IMR-90 (cell line): ENCODE data around the gene PFN2. TPM values are rescaled to one million over a fixed set of nuclear protein-coding genes. Genes with fewer than 3 reads are reported as not detected.

Experiments
- ATAC-seq: fragments of 200-7000 bp; cut with Tn5 transposase; 2 replicates; pipeline ENCODE4 v1.9.1; 2020; ENCODE audit warnings: low read depth, mild to moderate bottlenecking, moderate library complexity
- BruUV-seq: library from RNA; stranded (reverse); fragments of 400-500 nt; replicated peaks from 2 replicates; lab custom pipeline; 2021; lab: Mats Ljungman, UMichigan
- CTCF ChIA-PET: fragments of 300-600 bp; formaldehyde crosslinking; extraction: SDS; loops from one replicate; lab custom pipeline; 2021; ENCODE audit warnings: antibody characterized with exemption; lab: Yijun Ruan, JAX
- POLR2A ChIA-PET: fragments of 300-600 bp; sonication (Branson Sonifier 250); formaldehyde crosslinking; loops from one replicate; lab custom pipeline; 2022; ENCODE audit warnings: antibody characterized with exemption; ENCODE audit not compliant: unreplicated experiment; lab: Charles Lee
- DNase-seq: peaks from one replicate; pipeline ENCODE4 v3.0.0; 2013
- H2AFZ ChIP-seq: replicated peaks from 2 replicates; pipeline ENCODE3; 2013; ENCODE audit warnings: low read length, mild to moderate bottlenecking; ENCODE audit not compliant: poor library complexity
- H2AK5ac ChIP-seq: 2 replicates; pipeline ENCODE4 v1.6.1; 2013; ENCODE audit warnings: low read depth, low read length, inconsistent platforms
- H2AK9ac ChIP-seq: replicated peaks from 2 replicates; pipeline ENCODE3; 2013; ENCODE audit warnings: mild to moderate bottlenecking, low read depth, low read length, moderate library complexity; ENCODE audit not compliant: poor library complexity
- H2BK120ac ChIP-seq: 2 replicates; pipeline ENCODE4 v1.6.1; 2013; ENCODE audit warnings: low read depth, low read length, inconsistent platforms
- H2BK15ac ChIP-seq: 3 replicates; pipeline ENCODE4 v1.6.1; 2013; ENCODE audit warnings: low read depth, low read length, inconsistent platforms
- H2BK20ac ChIP-seq: 2 replicates; pipeline ENCODE4 v1.6.1; 2013; ENCODE audit warnings: low read depth, mild to moderate bottlenecking, inconsistent platforms, low read length, moderate library complexity
- H2BK5ac ChIP-seq: 2 replicates; pipeline ENCODE4 v1.6.1; 2013; ENCODE audit warnings: mild to moderate bottlenecking, low read depth, low read length, inconsistent platforms; ENCODE audit not compliant: poor library complexity, severe bottlenecking
- H3K14ac ChIP-seq: replicated peaks from 2 replicates; pipeline ENCODE4 v1.6.1; 2013; ENCODE audit warnings: low read depth, low read length, inconsistent platforms
- H3K18ac ChIP-seq: 2 replicates; pipeline ENCODE4 v1.6.1; 2013; ENCODE audit warnings: low read depth, low read length, control low read depth
- H3K23ac ChIP-seq: 2 replicates; pipeline ENCODE4 v1.6.1; 2013; ENCODE audit warnings: low read depth, low read length, inconsistent platforms
- H3K27ac ChIP-seq: 2 replicates; pipeline ENCODE4 v1.5.1; 2013; ENCODE audit warnings: mild to moderate bottlenecking, control low read depth, low read length; ENCODE audit not compliant: insufficient read depth
- H3K27me3 ChIP-seq: 2 replicates; pipeline ENCODE4 v1.6.1; 2013; ENCODE audit warnings: low read length; ENCODE audit not compliant: control insufficient read depth, insufficient read depth
- H3K36me3 ChIP-seq: 2 replicates; pipeline ENCODE4 v1.6.1; 2013; ENCODE audit warnings: low read length, mixed read lengths; ENCODE audit not compliant: control insufficient read depth, insufficient read depth
- H3K4ac ChIP-seq: 2 replicates; pipeline ENCODE4 v1.6.1; 2013; ENCODE audit warnings: low read depth, low read length, inconsistent platforms
- H3K4me1 ChIP-seq: 2 replicates; pipeline ENCODE4 v1.6.1; 2013; ENCODE audit warnings: low read length, mixed read lengths; ENCODE audit not compliant: control insufficient read depth, insufficient read depth
- H3K4me2 ChIP-seq: 2 replicates; pipeline ENCODE4 v1.6.1; 2013; ENCODE audit warnings: low read depth, mild to moderate bottlenecking, control low read depth, low read length, moderate library complexity
- H3K4me3 ChIP-seq: 2 replicates; pipeline ENCODE4 v1.5.1; 2013; ENCODE audit warnings: low read depth, mild to moderate bottlenecking, control low read depth, low read length, moderate library complexity; ENCODE audit not compliant: insufficient read depth
- H3K56ac ChIP-seq: 2 replicates; pipeline ENCODE4 v1.6.1; 2013; ENCODE audit warnings: low read length, inconsistent platforms; ENCODE audit not compliant: insufficient read depth; ENCODE audit errors: extremely low read depth
- H3K79me1 ChIP-seq, 2 experiments: 2 replicates each; pipeline ENCODE4 v1.6.1; 2013; ENCODE audit warnings: low read length in 2 of 2, inconsistent platforms in 1 of 2, low read depth in 1 of 2
- H3K9ac ChIP-seq: 2 replicates; pipeline ENCODE4 v1.6.1; 2013; ENCODE audit warnings: low read depth, low read length, control low read depth
- H3K9me1 ChIP-seq: 2 replicates; pipeline ENCODE4 v1.6.1; 2013; ENCODE audit warnings: low read length, inconsistent platforms; ENCODE audit not compliant: insufficient read depth
- H3K9me3 ChIP-seq: 2 replicates; pipeline ENCODE4 v1.6.1; 2013; ENCODE audit warnings: low read length; ENCODE audit not compliant: control insufficient read depth, insufficient read depth
- H4K20me1 ChIP-seq: 2 replicates; pipeline ENCODE4 v1.6.1; 2013; ENCODE audit warnings: low read length, inconsistent platforms; ENCODE audit not compliant: insufficient read depth
- H4K5ac ChIP-seq: 2 replicates; pipeline ENCODE4 v1.6.1; 2013; ENCODE audit warnings: mild to moderate bottlenecking, low read depth, low read length, control low read depth
- H4K8ac ChIP-seq, 2 experiments: 2 replicates each; pipeline ENCODE4 v1.6.1; 2013; ENCODE audit warnings: low read depth in 2 of 2, low read length in 2 of 2, control low read depth in 1 of 2, inconsistent platforms in 1 of 2
- H4K91ac ChIP-seq: 2 replicates; pipeline ENCODE4 v1.6.1; 2013; ENCODE audit warnings: low read depth, low read length, inconsistent platforms; ENCODE audit not compliant: insufficient read depth
- MXI1 ChIP-seq: IDR thresholded peaks from 2 replicates; pipeline ENCODE4 v1.6.1; 2012; ENCODE audit warnings: low read depth, mild to moderate bottlenecking, low read length, moderate library complexity, borderline replicate concordance
- POLR2A ChIP-seq: IDR thresholded peaks from 2 replicates; pipeline ENCODE4 v1.6.1; 2012; ENCODE audit warnings: mild to moderate bottlenecking, low read depth, low read length
- RCOR1 ChIP-seq: IDR thresholded peaks from 2 replicates; pipeline ENCODE4 v1.6.1; 2012; ENCODE audit warnings: mild to moderate bottlenecking, low read length, improper control_type of control experiment; ENCODE audit not compliant: insufficient replicate concordance
- dilution Hi-C: fragments of 300-500 bp; cut with HindIII; formaldehyde crosslinking; loops from one replicate; pipeline ENCODE4 v1.14.3; 2018; ENCODE audit warnings: low sequenced_read_pairs; ENCODE audit not compliant: unreplicated experiment
- in situ Hi-C: fragments of 300-500 bp; cut with MboI; formaldehyde crosslinking; loops from 3 replicates; pipeline ENCODE4 v1.14.3; 2019; ENCODE audit warnings: low sequenced_read_pairs, inconsistent platforms, mixed read lengths
- intact Hi-C: fragments of 100-400 bp; cut with micrococcal nuclease; formaldehyde crosslinking; loops from 2 replicates; pipeline ENCODE4 v1.10.0; 2022
- polyA plus RNA-seq, 3 experiments: library from polyadenylated mRNA; depleted of rRNA; stranded (reverse); fragments of >200 nt; gene quantifications; 2 replicates each; pipeline ENCODE4 v1.2.3, GENCODE V29; 2012; ENCODE audit warnings: low replicate concordance in 1 of 3
- total RNA-seq: library from RNA; depleted of rRNA; stranded (reverse); fragments of >200 nt; gene quantifications from 2 replicates; pipeline ENCODE4 v1.2.3, GENCODE V29; 2012

Gene PFN2
- total and polyA plus RNA-seq, 2 of the 4 experiments (the other 2 are of a cell fraction): 256 to 444 TPM

DNA sequence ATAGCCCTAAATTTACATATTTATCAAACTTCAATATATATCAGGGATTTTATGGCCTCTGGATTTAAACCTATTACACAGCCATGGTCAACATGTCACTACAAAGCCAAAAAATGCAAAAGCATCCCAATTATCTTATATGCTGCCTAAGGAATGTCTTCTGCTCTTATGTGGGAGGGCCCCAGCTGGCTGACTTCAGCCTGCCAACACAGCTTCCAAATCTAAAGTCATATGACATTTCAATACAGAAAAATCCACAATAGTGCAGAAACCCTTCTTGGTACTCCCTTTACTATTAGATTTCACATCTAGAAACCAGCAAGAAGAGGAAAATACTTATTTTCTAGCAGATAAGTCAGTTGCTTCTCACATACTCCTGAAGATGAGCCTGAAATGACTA is 6.4 kb downstream of the PFN2 start:
- ATAC-seq (peak; percentile 38), DNase-seq (peak; percentile 33)
- Histone ChIP-seq H4K20me1 (peaks cover 50% of the 10 kb centered on the region; the same call in 1 of the 2 replicates), H2AK9ac (no peak overlapping the region), H3K4ac (no peak overlapping the region), H2BK120ac (no peak overlapping the region), H3K14ac (no peak overlapping the region), H3K4me2 (no peak overlapping the region), H2AFZ (no peak overlapping the region), H3K9me3 (no peaks in the 10 kb centered on the region), H3K27me3 (no peaks in the 10 kb centered on the region), H4K8ac (no peak overlapping the region), H3K56ac (no peak overlapping the region), H3K4me1 (peaks cover 5% of the 10 kb centered on the region), H4K5ac (no peak overlapping the region), H3K18ac (no peak overlapping the region), H3K27ac (no peak overlapping the region), H3K79me1 (peaks cover 0 to 39% of the 10 kb centered on the region in 2 experiments; a peak in 2 of 4 replicates), H4K91ac (no peak overlapping the region), H2BK15ac (no peak overlapping the region), H3K23ac (peak overlapping the region; percentile 1; the same call in 1 of the 2 replicates), H3K9ac (no peak overlapping the region), H2BK20ac (no peak overlapping the region), H3K9me1 (no peaks in the 10 kb centered on the region), H3K36me3 (peaks cover 16% of the 10 kb centered on the region), H2BK5ac (no peak overlapping the region), H3K4me3 (no peak overlapping the region), H2AK5ac (no peak overlapping the region)
- CTCF ChIA-PET: interaction anchor here (0.8 kb wide), 1 partner anchor 220 kb away, joined by 3 read pairs; no protein-coding TSS in a partner anchor
- BruUV-seq: no TSS peak
- in situ Hi-C loops: no loop called here
- intact Hi-C loops: loop anchor here (10.0 kb wide), 1 partner anchor 561 kb away; no protein-coding TSS in a partner anchor
- dilution Hi-C loops: no loop called here
- TF ChIP-seq POLR2A: no peak
- no peak for TF ChIP-seq MXI1
- TF ChIP-seq RCOR1: no peak
- POLR2A ChIA-PET: no interaction called here
